Glutamatergic neuron (in vitro differentiated cells): ENCODE results near the gene PLA2G4B. TPM values are rescaled to one million over a fixed set of nuclear protein-coding genes. Genes with fewer than 3 reads are reported as not detected.

Source experiments
- DNase-seq: peaks from one replicate; pipeline ENCODE4 v3.0.0; 2022
- H3K27ac Mint-ChIP-seq: one replicate; pipeline ENCODE4 v1.8.0; 2020; ENCODE audit warnings: mild to moderate bottlenecking, mixed read lengths, inconsistent platforms; ENCODE audit not compliant: unreplicated experiment
- H3K27me3 Mint-ChIP-seq: one replicate; pipeline ENCODE4 v1.8.0; 2020; ENCODE audit warnings: mild to moderate bottlenecking, moderate library complexity, mixed read lengths, inconsistent platforms; ENCODE audit not compliant: unreplicated experiment
- H3K36me3 Mint-ChIP-seq: one replicate; pipeline ENCODE4 v1.8.0; 2020; ENCODE audit warnings: mild to moderate bottlenecking, mixed read lengths, inconsistent platforms; ENCODE audit not compliant: unreplicated experiment
- H3K4me1 Mint-ChIP-seq: one replicate; pipeline ENCODE4 v1.8.0; 2020; ENCODE audit warnings: mild to moderate bottlenecking, low read depth, mixed read lengths, inconsistent platforms; ENCODE audit not compliant: unreplicated experiment
- H3K4me3 Mint-ChIP-seq: one replicate; pipeline ENCODE4 v1.8.0; 2020; ENCODE audit warnings: mild to moderate bottlenecking, mixed read lengths, inconsistent platforms; ENCODE audit not compliant: unreplicated experiment
- H3K9me3 Mint-ChIP-seq: one replicate; pipeline ENCODE4 v1.8.0; 2020; ENCODE audit warnings: mild to moderate bottlenecking, moderate library complexity, mixed read lengths, inconsistent platforms; ENCODE audit not compliant: unreplicated experiment
- total RNA-seq: library from RNA; stranded (reverse); fragmentation: NEBNext Ultra II Directional; extraction: Animal tissue kit (Norgen Biotek cat#: 25700); gene quantifications from one replicate; pipeline ENCODE4 v1.2.1, GENCODE V29; 2021; ENCODE audit not compliant: unreplicated experiment
- TF ChIP-seq, protein P1 (sequence below): fragments of 200-600 bp; sonication (generic); IDR thresholded peaks from one replicate; pipeline ENCODE4 v1.5.0; 2021; ENCODE audit not compliant: partially characterized antibody, unreplicated experiment

PLA2G4B gene
- total RNA-seq, 1 donor from 2014 or later: 17.9 TPM

DNA sequence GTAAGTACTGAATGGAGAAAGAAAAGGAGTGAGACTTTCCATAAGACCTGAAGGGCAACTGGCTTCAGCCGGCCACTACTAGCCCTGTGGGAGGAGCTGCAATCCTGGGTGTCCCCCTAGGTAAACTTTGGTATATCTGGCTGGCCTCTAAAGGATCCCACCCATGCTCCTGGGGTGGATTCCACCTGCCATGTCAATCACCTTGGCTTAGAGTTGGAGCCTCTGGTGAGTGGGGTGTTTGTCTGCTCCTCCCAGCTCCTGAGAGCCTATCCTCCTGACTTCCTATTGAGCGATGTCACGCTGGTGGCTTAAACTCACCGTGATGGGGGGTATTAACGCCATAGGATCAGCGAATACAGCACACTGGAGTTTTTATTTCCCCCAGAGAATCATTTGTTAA lies 52.6 kb downstream of the PLA2G4B start:
- no peak for DNase-seq
- Mint-ChIP-seq H3K27me3 (peaks cover 7% of the 10 kb centered on the region), H3K36me3 (no peaks in the 10 kb centered on the region), H3K27ac (no peak overlapping the region), H3K9me3 (no peaks in the 10 kb centered on the region), H3K4me3 (no peak overlapping the region), H3K4me1 (peaks cover 1% of the 10 kb centered on the region)
- TF ChIP-seq, protein P1, sequence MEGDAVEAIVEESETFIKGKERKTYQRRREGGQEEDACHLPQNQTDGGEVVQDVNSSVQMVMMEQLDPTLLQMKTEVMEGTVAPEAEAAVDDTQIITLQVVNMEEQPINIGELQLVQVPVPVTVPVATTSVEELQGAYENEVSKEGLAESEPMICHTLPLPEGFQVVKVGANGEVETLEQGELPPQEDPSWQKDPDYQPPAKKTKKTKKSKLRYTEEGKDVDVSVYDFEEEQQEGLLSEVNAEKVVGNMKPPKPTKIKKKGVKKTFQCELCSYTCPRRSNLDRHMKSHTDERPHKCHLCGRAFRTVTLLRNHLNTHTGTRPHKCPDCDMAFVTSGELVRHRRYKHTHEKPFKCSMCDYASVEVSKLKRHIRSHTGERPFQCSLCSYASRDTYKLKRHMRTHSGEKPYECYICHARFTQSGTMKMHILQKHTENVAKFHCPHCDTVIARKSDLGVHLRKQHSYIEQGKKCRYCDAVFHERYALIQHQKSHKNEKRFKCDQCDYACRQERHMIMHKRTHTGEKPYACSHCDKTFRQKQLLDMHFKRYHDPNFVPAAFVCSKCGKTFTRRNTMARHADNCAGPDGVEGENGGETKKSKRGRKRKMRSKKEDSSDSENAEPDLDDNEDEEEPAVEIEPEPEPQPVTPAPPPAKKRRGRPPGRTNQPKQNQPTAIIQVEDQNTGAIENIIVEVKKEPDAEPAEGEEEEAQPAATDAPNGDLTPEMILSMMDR: no peak

DNA sequence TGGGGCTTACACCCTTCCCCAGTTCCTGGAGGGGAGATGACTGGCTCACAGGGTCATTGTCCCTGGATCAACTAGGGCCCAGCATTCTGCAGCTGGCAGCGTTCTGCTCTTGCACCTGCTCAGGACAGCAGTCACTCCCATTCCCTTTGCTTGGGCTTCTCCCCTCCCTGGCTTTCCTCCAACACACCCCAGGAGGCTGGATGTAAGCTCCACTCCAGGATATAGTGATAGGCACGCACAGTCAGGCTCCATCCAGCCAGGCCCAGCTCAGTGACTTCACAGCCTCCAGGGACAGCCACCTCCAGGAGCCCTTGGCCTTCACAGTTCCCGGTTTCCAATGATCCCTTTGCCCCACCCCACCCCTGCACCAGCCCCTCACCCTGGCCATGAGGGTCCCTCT lies 53.3 kb downstream of the PLA2G4B start:
- no peak overlapping the region for H3K27ac Mint-ChIP-seq
- TF ChIP-seq, protein P1: no peak
- H3K9me3 Mint-ChIP-seq: no peaks in the 10 kb centered on the region
- H3K4me3 Mint-ChIP-seq: no peak overlapping the region
- peaks cover 5% of the 10 kb centered on the region for H3K27me3 Mint-ChIP-seq
- no peaks in the 10 kb centered on the region for H3K36me3 Mint-ChIP-seq
- H3K4me1 Mint-ChIP-seq: peaks cover 2% of the 10 kb centered on the region
- DNase-seq: no peak

DNA sequence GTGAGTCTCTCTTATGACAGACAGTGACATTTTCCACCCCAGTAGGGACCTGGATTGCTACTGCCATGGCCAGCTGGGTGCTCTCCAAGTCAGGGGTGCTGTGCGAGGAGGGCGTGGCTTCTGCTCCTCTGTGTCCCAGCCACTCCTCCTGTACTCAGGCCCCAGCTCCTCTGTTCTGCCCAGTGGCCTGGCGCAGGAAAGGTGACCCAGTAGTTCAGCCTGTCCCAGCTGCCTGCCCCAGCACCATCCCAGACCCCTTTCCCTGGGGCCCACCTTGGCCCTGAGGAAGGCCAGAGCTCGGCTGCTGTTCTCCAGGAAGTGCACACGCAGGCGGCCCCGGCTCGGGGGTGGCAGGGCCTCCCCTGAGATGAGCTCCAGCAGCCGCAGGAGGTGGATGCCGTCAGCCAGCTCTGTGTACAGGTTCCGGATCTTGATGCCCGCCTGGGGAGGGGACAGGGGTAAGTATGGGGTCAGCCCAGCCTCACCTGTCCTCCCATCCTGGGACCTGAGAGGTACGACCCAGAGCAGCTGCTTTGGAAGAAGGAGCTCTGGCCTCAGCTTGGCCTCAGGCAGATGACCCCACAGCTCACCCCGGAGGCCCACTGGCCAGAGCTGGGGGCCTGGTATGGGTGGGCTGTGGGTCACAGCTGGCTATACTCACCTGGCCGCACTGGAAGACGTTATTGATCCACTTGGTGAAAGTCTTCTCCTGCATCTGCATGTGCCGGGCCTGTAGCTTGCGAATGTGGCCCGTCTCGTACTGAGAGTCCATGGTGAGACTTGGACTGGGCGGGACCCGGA lies 54.2 kb downstream of the PLA2G4B start:
- no peaks in the 10 kb centered on the region for H3K36me3 Mint-ChIP-seq
- no peak overlapping the region for H3K27ac Mint-ChIP-seq
- peaks cover 10% of the 10 kb centered on the region for H3K4me1 Mint-ChIP-seq
- no peak for DNase-seq
- TF ChIP-seq, protein P1: no peak
- H3K4me3 Mint-ChIP-seq: no peak overlapping the region
- no peaks in the 10 kb centered on the region for H3K9me3 Mint-ChIP-seq
- H3K27me3 Mint-ChIP-seq: peaks cover 5% of the 10 kb centered on the region

DNA sequence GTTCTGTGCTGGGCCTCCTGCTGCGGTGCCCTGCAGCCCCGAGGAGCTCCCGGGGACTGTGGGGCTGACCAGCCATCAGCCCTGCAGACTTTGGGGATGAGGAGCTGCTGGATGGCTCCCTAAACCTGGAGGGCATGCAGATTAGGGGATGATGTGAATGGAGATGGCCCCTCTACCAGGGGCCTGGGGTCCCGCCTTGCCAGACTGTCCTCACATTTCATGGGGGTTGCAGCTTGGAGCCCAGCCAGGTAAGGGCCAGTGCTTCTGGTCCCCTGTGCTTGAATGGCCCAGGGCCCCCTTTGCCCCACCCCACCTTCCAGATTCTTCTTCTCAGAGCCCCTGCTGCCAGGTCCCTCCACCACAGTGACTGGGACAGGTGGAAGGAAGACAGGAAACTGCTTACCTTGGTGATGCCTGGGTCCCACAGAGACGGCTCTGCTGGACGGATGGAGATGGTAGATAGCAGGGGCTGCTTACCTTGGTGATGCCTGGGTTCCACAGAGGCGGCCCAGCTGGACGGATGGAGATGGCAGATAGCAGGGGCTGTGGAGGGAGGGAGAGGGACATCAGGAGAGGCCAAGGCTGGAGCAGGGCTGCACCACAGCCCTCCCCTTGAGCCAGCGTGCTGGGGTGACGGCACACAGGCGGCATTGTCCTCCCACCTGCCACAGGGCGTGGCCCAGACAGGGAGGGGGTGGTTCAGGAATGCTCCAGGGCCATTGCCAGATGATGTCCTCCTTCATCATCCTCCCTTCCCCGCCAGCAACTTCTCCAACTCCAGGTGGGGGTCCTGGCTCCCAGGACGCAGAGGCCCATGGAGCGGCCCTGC lies 55.0 kb downstream of the PLA2G4B start, which contains the start of gene SPTBN5:
Gene SPTBN5 (minus strand): TSS at position 632 of the 829 bp plus-strand sequence. CDS start 556 bp downstream, at position 76.
- Mint-ChIP-seq H3K9me3 (no peaks in the 10 kb centered on the region), H3K27ac (no peak within 1 kb of the TSS), H3K36me3 (no peaks in the 10 kb centered on the region), H3K27me3 (peaks cover 7% of the 10 kb centered on the region), H3K4me3 (no peak within 1 kb of the TSS), H3K4me1 (peaks cover 10% of the 10 kb centered on the region)
- no peak for DNase-seq
- TF ChIP-seq, protein P1: no peak

DNA sequence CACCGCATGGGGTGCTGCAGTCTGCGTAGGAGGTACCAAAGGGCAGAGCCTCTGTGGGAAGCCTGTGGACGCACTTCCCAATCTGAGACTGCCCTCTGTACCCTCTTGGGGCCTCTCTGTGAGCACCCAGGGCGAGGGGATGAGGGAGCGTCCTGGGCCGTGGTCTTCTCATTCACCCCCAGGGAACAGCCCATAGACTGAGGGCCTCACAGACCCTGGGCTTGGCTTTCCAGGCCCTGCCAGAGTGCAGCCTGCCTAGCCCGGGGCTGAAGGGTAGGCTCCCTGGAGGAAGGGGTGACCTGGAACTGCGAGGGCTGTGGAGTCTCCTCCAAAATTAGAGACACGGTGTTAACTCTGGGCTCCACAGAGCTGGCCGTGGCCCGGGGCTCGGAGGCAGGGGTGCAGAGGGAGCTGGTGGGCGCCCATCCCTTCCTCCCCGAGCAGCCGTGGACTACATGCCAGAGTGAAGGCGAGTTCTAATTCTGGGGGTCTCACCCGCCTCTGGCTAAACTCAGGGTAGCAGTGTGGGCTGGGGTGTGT lies 55.7 kb downstream of the PLA2G4B start:
- H3K4me1 Mint-ChIP-seq: peaks cover 13% of the 10 kb centered on the region
- peaks cover 7% of the 10 kb centered on the region for H3K27me3 Mint-ChIP-seq
- no peak overlapping the region for H3K27ac Mint-ChIP-seq
- no peak for DNase-seq
- H3K9me3 Mint-ChIP-seq: peaks cover 2% of the 10 kb centered on the region
- TF ChIP-seq, protein P1: no peak
- H3K36me3 Mint-ChIP-seq: no peaks in the 10 kb centered on the region
- H3K4me3 Mint-ChIP-seq: no peak overlapping the region
